ENCODE measurements around the gene KXD1. TPM values are rescaled to one million over a fixed set of nuclear protein-coding genes. Genes with fewer than 3 reads are reported as not detected.
"Not testable (repeated sequence)": the region's sequence is repeated elsewhere in the genome, so short reads cannot be mapped to it uniquely, and the experiment has no call there.

Gene KXD1
- total and polyA plus RNA-seq, 7 experiments from 2014 or later = 70.3 to 108 (median 78.5) TPM

DNA sequence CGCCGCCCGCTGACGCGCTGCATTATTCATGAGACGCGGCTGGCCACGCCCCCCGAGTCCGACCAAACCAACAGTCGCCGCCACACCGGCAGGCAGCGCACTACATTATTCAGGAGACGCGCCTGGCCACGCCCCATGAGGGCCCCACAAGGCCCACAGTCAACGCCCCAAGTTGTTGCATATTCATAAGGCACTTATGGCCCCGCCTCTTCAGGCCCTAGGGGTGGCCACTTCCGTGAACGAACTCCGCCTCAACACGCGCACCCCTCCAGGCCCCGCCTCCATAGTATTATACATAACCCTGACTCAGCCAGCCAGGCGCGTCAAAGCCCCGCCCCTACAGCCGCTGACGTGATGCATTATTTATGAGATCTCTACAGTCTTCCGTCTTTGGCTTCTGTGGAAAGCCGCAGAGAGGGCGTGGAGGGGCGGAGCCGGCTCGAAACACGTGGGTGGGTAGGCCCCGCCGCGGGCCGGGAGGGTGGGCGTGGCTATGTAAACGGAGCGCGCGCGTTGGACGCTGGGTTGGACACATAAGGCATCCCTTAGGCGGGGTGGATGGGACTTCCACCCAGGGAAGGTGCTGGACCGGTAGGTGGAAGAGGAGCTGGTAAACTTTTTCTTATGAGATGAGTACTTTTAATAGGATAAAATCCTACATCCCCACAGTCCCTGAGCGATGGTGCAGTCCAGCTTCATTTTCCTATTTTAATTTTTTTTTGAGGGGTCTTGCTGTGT lies 35.4 kb upstream of the KXD1 start:
- peaks cover 0 to 24% (median 17%) of the 10 kb centered on the region in 7 donors for H3K4me1 Mint-ChIP-seq
- ChIA-PET POLR2A (interaction anchor here (0.6 to 4.4 kb wide), 15 partner anchors 9 to 489 kb away, joined by 3 to 30 read pairs (median 4); partner anchors contain the start of genes COPE, DDX49, FKBP8 and JUND), CTCF (interaction anchor here (0.6 to 2.8 kb wide), 3 partner anchors 23 to 324 kb away, joined by 3 to 19 read pairs (median 4); partner anchors contain the start of gene REX1BD)
- intact Hi-C loops (cut with micrococcal nuclease) = loop anchor here (1.0 to 10.0 kb wide), 24 partner anchors 21 to 1217 kb away; partner anchors contain the start of genes BORCS8 (in 2 of the 2), COPE (in 2 of the 2), CRTC1 (in 2 of the 2) and DDX49 (in 2 of the 2)
- H3K36me3 ChIP-seq (ENCODE audit: control insufficient read depth in 2 of 3, insufficient read depth in 3 of 3, low read length in 3 of 3) = peaks cover 0 to 4% (median 0%) of the 10 kb centered on the region in 3 experiments
- no peaks in the 10 kb centered on the region for H3K36me3 Mint-ChIP-seq
- H3K9me3 ChIP-seq (ENCODE audit: control insufficient read depth in 2 of 3, low read length in 3 of 3) = no peaks in the 10 kb centered on the region
- H3K27ac ChIP-seq (ENCODE audit: low read depth, low read length) = peak overlapping the region; percentile 94
- H3K4me3 Mint-ChIP-seq = peak overlapping the region; percentile 87 to 98 (median 93)
- H3K4me3 ChIP-seq (ENCODE audit: low read length) = peak overlapping the region; percentile 89
- no peaks in the 10 kb centered on the region for H3K27me3 ChIP-seq (ENCODE audit: control insufficient read depth in 2 of 2, insufficient read depth in 2 of 2, low read length in 2 of 2)
- peaks cover 5 to 9% of the 10 kb centered on the region in 2 donors for H3K4me1 ChIP-seq (ENCODE audit: control insufficient read depth in 2 of 2, insufficient read depth in 2 of 2, low read length in 2 of 2)
- no peaks in the 10 kb centered on the region for H3K27me3 Mint-ChIP-seq
- ATAC-seq = peak; percentile 92
- peak overlapping the region; percentile 89 to 98 (median 95) for H3K27ac Mint-ChIP-seq
- H3K9me3 Mint-ChIP-seq = no peaks in the 10 kb centered on the region
- DNase-seq = peak; percentile 99 to 100 (median 100)

DNA sequence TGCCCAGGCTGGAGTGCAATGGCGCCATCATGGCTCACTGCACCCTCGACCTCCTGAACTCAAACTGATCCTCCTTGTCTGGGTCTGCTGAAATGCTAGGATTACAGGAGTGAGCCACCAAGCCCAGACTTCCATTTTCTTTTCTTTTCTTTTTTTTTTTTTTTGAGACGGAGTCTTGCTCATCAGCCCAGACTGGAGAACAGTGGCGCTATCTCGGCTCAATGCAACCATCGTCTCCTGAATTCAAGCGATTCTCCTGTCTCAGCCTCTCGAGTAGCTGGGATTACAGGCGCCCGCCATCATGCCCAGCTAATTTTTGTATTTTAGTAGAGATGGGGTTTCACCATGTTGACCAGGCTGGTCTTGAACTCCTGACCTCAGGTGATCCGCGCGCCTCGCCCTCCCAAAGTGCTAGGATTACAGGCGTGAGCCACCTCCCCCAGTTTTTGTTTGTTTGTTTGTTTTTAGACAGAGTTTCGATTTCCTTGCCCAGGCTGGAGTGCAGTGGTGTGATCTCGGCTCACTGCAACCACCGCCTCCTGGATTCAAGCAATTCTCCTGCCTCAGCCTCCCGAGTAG lies 34.7 kb upstream of the KXD1 start:
- intact Hi-C loops (cut with micrococcal nuclease) = loop anchor here (1.0 to 10.0 kb wide), 24 partner anchors 20 to 1218 kb away; partner anchors contain the start of genes BORCS8 (in 2 of the 2), COPE (in 2 of the 2), CRTC1 (in 2 of the 2) and DDX49 (in 2 of the 2)
- peak overlapping the region; percentile 53 for H3K4me3 ChIP-seq (ENCODE audit: low read length)
- ATAC-seq; H3K36me3 Mint-ChIP-seq; H3K27me3 ChIP-seq (ENCODE audit: control insufficient read depth in 2 of 2, insufficient read depth in 2 of 2, low read length in 2 of 2); H3K9me3 Mint-ChIP-seq; H3K9me3 ChIP-seq (ENCODE audit: control insufficient read depth in 2 of 3, low read length in 3 of 3); H3K4me1 ChIP-seq (ENCODE audit: control insufficient read depth in 2 of 2, insufficient read depth in 2 of 2, low read length in 2 of 2); H3K36me3 ChIP-seq (ENCODE audit: control insufficient read depth in 2 of 3, insufficient read depth in 3 of 3, low read length in 3 of 3); H3K27me3 Mint-ChIP-seq: not testable (repeated sequence)
- H3K27ac Mint-ChIP-seq = peak overlapping the region; percentile 89 to 98 (median 95)
- peaks cover 0 to 21% (median 17%) of the 10 kb centered on the region in 7 donors for H3K4me1 Mint-ChIP-seq
- peak in 1 of 9 donors; percentile 34 for DNase-seq
- H3K4me3 Mint-ChIP-seq = peak overlapping the region in 9 of 10 donors; percentile 87 to 98 (median 93)
- POLR2A ChIA-PET = interaction anchor here (0.6 to 4.4 kb wide), 10 partner anchors 8 to 396 kb away, joined by 3 to 30 read pairs (median 6); partner anchors contain the start of genes COPE, DDX49, FKBP8 and KXD1
- CTCF ChIA-PET = interaction anchor here (0.9 kb wide), 1 partner anchor 66 kb away, joined by 3 read pairs; the partner anchor contains the start of gene REX1BD
- peak overlapping the region; percentile 78 for H3K27ac ChIP-seq (ENCODE audit: low read depth, low read length)

DNA sequence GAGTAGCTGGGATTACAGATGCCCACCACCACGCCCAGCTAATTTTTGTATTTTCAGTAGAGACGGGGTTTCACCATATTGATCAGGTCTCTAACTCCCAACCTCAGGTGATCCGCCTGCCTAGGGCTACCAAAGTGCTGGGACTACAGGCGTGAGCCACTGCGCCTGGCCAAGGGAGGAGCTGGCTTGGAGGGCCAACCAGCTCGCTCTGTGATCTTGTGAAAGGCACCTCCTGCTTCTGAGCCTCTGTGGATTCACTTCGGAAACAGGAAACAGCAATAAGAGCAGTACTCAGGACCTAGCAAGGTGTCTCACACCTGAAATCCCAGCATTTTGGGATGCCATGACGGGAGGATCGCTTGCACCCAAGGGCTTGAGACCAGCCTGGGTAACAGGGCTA lies 33.8 kb upstream of the KXD1 start:
- intact Hi-C loops (cut with micrococcal nuclease) = loop anchor here (2.0 to 10.0 kb wide), 8 partner anchors 52 to 1219 kb away; partner anchors contain the start of genes TMEM161A (in 2 of the 2), ABHD8 (in 1 of the 2), ARMC6 (in 1 of the 2) and CCDC124 (in 1 of the 2)
- Mint-ChIP-seq H3K4me3 (peak overlapping the region in 1 of 10 donors; percentile 25), H3K9me3 (no peaks in the 10 kb centered on the region), H3K36me3 (peaks cover 0 to 1% (median 0%) of the 10 kb centered on the region in 5 donors), H3K27ac (peak overlapping the region in 3 of 9 donors; percentile 4 to 29 (median 20)), H3K27me3 (no peaks in the 10 kb centered on the region), H3K4me1 (peaks cover 0 to 20% (median 17%) of the 10 kb centered on the region in 7 donors)
- no peaks in the 10 kb centered on the region for H3K9me3 ChIP-seq (ENCODE audit: control insufficient read depth in 2 of 3, low read length in 3 of 3)
- POLR2A ChIA-PET = interaction anchor here (1.0 to 4.1 kb wide), 5 partner anchors 14 to 396 kb away, joined by 3 to 24 read pairs (median 7); partner anchors contain the start of genes COPE, DDX49, FKBP8 and KXD1
- no peaks in the 10 kb centered on the region for H3K27me3 ChIP-seq (ENCODE audit: control insufficient read depth in 2 of 2, insufficient read depth in 2 of 2, low read length in 2 of 2)
- CTCF ChIA-PET = no interaction called here
- no peak overlapping the region for H3K4me3 ChIP-seq (ENCODE audit: low read length)
- ATAC-seq (no peak), DNase-seq (no peak)
- peaks cover 5 to 9% of the 10 kb centered on the region in 2 donors for H3K4me1 ChIP-seq (ENCODE audit: control insufficient read depth in 2 of 2, insufficient read depth in 2 of 2, low read length in 2 of 2)
- peaks cover 0 to 4% (median 0%) of the 10 kb centered on the region in 3 experiments for H3K36me3 ChIP-seq (ENCODE audit: control insufficient read depth in 2 of 3, insufficient read depth in 3 of 3, low read length in 3 of 3)
- H3K27ac ChIP-seq (ENCODE audit: low read depth, low read length) = no peak overlapping the region

DNA sequence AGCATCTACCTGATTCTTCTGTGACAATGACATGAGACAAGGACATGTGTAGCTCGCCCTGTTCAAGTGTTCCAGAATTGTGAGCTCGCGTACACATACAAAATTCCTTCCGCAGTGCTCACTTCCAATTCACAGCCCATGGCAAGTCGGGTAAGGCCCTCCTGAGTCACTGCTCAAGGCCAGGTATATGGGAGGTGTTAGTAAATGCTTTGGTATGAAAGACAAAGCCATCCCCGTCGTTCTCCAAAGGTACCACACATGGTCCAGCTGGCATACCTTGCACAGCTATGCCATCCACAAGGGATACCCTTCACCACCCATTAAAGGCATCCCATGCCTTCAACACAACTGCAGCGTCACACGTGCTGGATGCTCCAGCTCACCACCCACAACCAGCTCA lies 31.4 kb upstream of the KXD1 start:
- no peak overlapping the region for H3K4me3 Mint-ChIP-seq
- H3K36me3 ChIP-seq (ENCODE audit: control insufficient read depth in 2 of 3, insufficient read depth in 3 of 3, low read length in 3 of 3) = peaks cover 0 to 6% (median 2%) of the 10 kb centered on the region in 3 experiments
- CTCF ChIA-PET = interaction anchor here (0.6 kb wide), 1 partner anchor 30 kb away, joined by 6 read pairs; no protein-coding TSS in a partner anchor
- H3K4me1 Mint-ChIP-seq = peaks cover 0 to 6% (median 3%) of the 10 kb centered on the region in 7 donors
- intact Hi-C loops (cut with micrococcal nuclease) = loop anchor here in 1 of 2 donors (10.0 kb wide), 3 partner anchors 62 to 1222 kb away; partner anchors contain the start of genes ABHD8, DDA1 and MRPL34
- peaks cover 0 to 2% (median 0%) of the 10 kb centered on the region in 5 donors for H3K36me3 Mint-ChIP-seq
- POLR2A ChIA-PET = interaction anchor here (1.0 kb wide), 1 partner anchor 31 kb away, joined by 3 read pairs; the partner anchor contains the start of gene KXD1
- peak overlapping the region in 1 of 9 donors; percentile 20 for H3K27ac Mint-ChIP-seq
- no peaks in the 10 kb centered on the region for H3K9me3 Mint-ChIP-seq
- no peak overlapping the region for H3K4me3 ChIP-seq (ENCODE audit: low read length)
- H3K27me3 Mint-ChIP-seq = no peaks in the 10 kb centered on the region
- no peak overlapping the region for H3K27ac ChIP-seq (ENCODE audit: low read depth, low read length)
- no peaks in the 10 kb centered on the region for H3K27me3 ChIP-seq (ENCODE audit: control insufficient read depth in 2 of 2, insufficient read depth in 2 of 2, low read length in 2 of 2)
- H3K4me1 ChIP-seq (ENCODE audit: control insufficient read depth in 2 of 2, insufficient read depth in 2 of 2, low read length in 2 of 2) = peaks cover 0 to 3% of the 10 kb centered on the region in 2 donors
- no peak for ATAC-seq
- DNase-seq = no peak
- H3K9me3 ChIP-seq (ENCODE audit: control insufficient read depth in 2 of 3, low read length in 3 of 3) = no peaks in the 10 kb centered on the region

DNA sequence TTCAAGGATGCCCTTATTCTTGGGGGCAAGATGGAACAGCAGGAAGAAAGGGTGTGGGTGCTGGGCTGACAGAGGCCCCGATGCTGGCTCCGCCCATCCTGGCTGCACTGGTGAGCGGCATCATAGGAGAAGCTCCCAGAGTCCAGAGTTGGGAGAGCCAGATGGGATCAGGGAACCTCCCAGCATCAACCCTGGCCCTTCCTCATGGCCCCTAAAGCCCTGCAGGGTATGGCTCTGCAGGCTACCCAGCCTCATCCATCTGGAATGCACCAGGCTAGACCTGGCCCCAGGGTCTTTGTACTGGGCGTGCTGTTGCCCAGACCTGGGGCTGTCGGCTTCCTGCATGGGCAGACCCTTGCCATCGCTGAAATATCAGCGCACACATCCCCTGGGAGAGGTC lies 27.9 kb upstream of the KXD1 start:
- Mint-ChIP-seq H3K4me1 (no peaks in the 10 kb centered on the region), H3K36me3 (peaks cover 0 to 9% (median 0%) of the 10 kb centered on the region in 5 donors), H3K27ac (no peak overlapping the region), H3K27me3 (no peaks in the 10 kb centered on the region), H3K4me3 (no peak overlapping the region), H3K9me3 (no peaks in the 10 kb centered on the region)
- Histone ChIP-seq H3K4me3 (ENCODE audit: low read length) (no peak overlapping the region), H3K9me3 (ENCODE audit: control insufficient read depth in 2 of 3, low read length in 3 of 3) (no peaks in the 10 kb centered on the region), H3K36me3 (ENCODE audit: control insufficient read depth in 2 of 3, insufficient read depth in 3 of 3, low read length in 3 of 3) (peaks cover 0 to 27% (median 3%) of the 10 kb centered on the region in 3 experiments), H3K4me1 (ENCODE audit: control insufficient read depth in 2 of 2, insufficient read depth in 2 of 2, low read length in 2 of 2) (no peaks in the 10 kb centered on the region), H3K27me3 (ENCODE audit: control insufficient read depth in 2 of 2, insufficient read depth in 2 of 2, low read length in 2 of 2) (no peaks in the 10 kb centered on the region), H3K27ac (ENCODE audit: low read depth, low read length) (no peak overlapping the region)
- DNase-seq (no peak), ATAC-seq (no peak)
- ChIA-PET CTCF (no interaction called here), POLR2A (interaction anchor here (0.6 to 1.5 kb wide), 5 partner anchors 8 to 245 kb away, joined by 3 to 4 read pairs (median 3); partner anchors contain the start of gene KXD1)
- intact Hi-C loops (cut with micrococcal nuclease) = loop anchor here in 1 of 2 donors (10.0 kb wide), 3 partner anchors 65 to 1225 kb away; partner anchors contain the start of genes ABHD8, DDA1 and MRPL34

DNA sequence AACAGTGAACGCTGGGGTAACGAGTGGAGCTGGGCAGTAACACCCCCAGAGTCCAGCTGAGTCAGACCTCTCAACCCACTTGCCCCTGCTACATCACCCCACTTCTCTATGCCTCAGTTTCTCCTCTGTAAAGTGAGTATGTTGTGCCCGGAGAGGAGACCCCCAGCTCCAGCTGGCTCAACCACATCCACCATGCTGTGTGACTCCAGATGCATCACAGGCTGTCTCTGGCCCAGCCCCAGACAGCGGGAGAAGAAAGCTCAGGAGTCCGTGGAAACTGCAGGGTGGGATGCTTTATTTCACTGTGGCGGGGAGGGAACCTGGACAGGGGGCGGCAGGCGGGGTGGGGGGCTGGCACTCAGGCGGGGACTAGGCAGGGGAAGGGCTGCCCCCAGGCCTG lies 26.2 kb upstream of the KXD1 start:
- Mint-ChIP-seq H3K9me3 (no peaks in the 10 kb centered on the region), H3K4me1 (no peaks in the 10 kb centered on the region), H3K4me3 (peak overlapping the region in 1 of 10 donors; percentile 65), H3K27me3 (no peaks in the 10 kb centered on the region), H3K27ac (no peak overlapping the region), H3K36me3 (peaks cover 1 to 14% (median 2%) of the 10 kb centered on the region in 5 donors)
- H3K27me3 ChIP-seq (ENCODE audit: control insufficient read depth in 2 of 2, insufficient read depth in 2 of 2, low read length in 2 of 2) = no peaks in the 10 kb centered on the region
- POLR2A ChIA-PET = interaction anchor here (0.9 kb wide), 1 partner anchor 10 kb away, joined by 4 read pairs; the partner anchor contains the start of gene ELL
- no peaks in the 10 kb centered on the region for H3K9me3 ChIP-seq (ENCODE audit: control insufficient read depth in 2 of 3, low read length in 3 of 3)
- no peak overlapping the region for H3K27ac ChIP-seq (ENCODE audit: low read depth, low read length)
- no peak overlapping the region for H3K4me3 ChIP-seq (ENCODE audit: low read length)
- DNase-seq (no peak), ATAC-seq (no peak)
- intact Hi-C loops (cut with micrococcal nuclease) = no loop called here
- CTCF ChIA-PET = no interaction called here
- H3K4me1 ChIP-seq (ENCODE audit: control insufficient read depth in 2 of 2, insufficient read depth in 2 of 2, low read length in 2 of 2) = no peaks in the 10 kb centered on the region
- peaks cover 0 to 40% (median 4%) of the 10 kb centered on the region in 3 experiments for H3K36me3 ChIP-seq (ENCODE audit: control insufficient read depth in 2 of 3, insufficient read depth in 3 of 3, low read length in 3 of 3)
